Thymus (tissue), 11 donors: Measurements from ENCODE around the gene HDHD5. TPM values are rescaled to one million over a fixed set of nuclear protein-coding genes. Genes with fewer than 3 reads are reported as not detected.

Experiments used
- DNase-seq, 9 donors: peaks; one replicate each; pipeline ENCODE4 v3.0.0-alpha.2; 2013; ENCODE audit warnings: low spot score in 9 of 9, low read depth in 6 of 9, missing footprints in 1 of 9
- H3K27ac ChIP-seq, 2 donors: one replicate each; pipeline ENCODE4 v1.5.1; 2013; ENCODE audit warnings: control low read depth in 1 of 2, low read depth in 1 of 2, low read length in 1 of 2, mild to moderate bottlenecking in 1 of 2, moderate library complexity in 1 of 2
- H3K27me3 ChIP-seq, 2 donors: one replicate each; pipeline ENCODE4 v1.5.1; 2013; ENCODE audit warnings: low read length in 1 of 2; ENCODE audit not compliant: control insufficient read depth in 2 of 2, insufficient read depth in 1 of 2
- H3K36me3 ChIP-seq, 2 donors: one replicate each; pipeline ENCODE4 v1.5.1; 2013; ENCODE audit warnings: low read length in 1 of 2, mild to moderate bottlenecking in 1 of 2, moderate library complexity in 1 of 2; ENCODE audit not compliant: control insufficient read depth in 2 of 2, insufficient read depth in 2 of 2
- H3K4me1 ChIP-seq, 2 donors: one replicate each; pipeline ENCODE4 v1.5.1; 2013; ENCODE audit warnings: low read length in 2 of 2; ENCODE audit not compliant: control insufficient read depth in 2 of 2, insufficient read depth in 2 of 2
- H3K4me3 ChIP-seq, 2 donors: one replicate each; pipeline ENCODE4 v1.5.1; 2013; ENCODE audit warnings: low read length in 2 of 2, control low read depth in 1 of 2, mild to moderate bottlenecking in 1 of 2
- H3K9me3 ChIP-seq, 2 donors: one replicate each; pipeline ENCODE4 v1.5.1; 2013; ENCODE audit warnings: low read length in 1 of 2, mild to moderate bottlenecking in 1 of 2; ENCODE audit not compliant: control insufficient read depth in 2 of 2, insufficient read depth in 1 of 2
- WGBS: extraction: QIAGEN DNeasy Blood & Tissue Kit; methylation state at CpG from one replicate; pipeline ENCODE4 v1.1.7; 2013; 5-methylcytosine and 5-hydroxymethylcytosine counted together
- polyA plus RNA-seq: library from polyadenylated mRNA; stranded (reverse); fragments of 200-250 nt; gene quantifications from one replicate; pipeline ENCODE4 v1.2.3, GENCODE V29; 2013
- total RNA-seq: library from RNA; stranded (reverse); fragments of 120-200 nt; gene quantifications from one replicate; pipeline ENCODE4 v1.2.4, GENCODE V29; 2013
- donor health status: healthy.

The HDHD5 gene
- total and polyA plus RNA-seq, 2 donors: 30.7 to 31.3 TPM

DNA sequence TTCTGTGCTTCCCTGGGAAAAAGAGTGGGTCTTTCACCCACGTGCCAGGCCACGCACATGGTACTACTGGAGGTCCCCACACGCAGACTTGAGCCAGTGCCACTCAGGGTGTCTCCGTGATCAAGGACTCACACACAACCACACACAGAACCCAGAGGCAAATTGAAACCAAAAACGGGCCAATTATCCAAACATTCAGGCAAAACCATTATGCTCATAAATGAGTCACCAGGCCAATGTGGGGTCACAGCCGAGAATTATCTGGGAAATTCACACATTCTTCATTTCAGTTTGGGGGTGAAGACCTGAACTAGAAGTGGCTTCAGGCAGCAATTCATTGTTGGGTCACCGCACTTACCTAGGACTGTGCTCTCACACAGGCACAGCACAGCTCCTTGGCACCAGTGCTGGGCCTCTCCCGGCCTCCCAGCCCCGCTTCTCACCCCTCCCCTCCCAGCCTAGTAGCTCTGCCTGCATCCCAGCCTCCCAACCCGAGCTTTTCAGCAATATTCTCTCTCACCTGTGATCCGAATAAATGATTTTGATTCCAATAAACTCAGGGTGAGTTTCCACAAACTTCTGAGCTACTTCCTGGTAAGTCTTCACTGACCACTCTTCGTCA is 32.2 kb upstream of the HDHD5 start:
- Histone ChIP-seq H3K36me3 (peaks cover 38 to 43% of the 10 kb centered on the region in 2 donors), H3K4me3 (no peak overlapping the region), H3K9me3 (no peaks in the 10 kb centered on the region), H3K27ac (no peak overlapping the region), H3K27me3 (no peaks in the 10 kb centered on the region), H3K4me1 (no peaks in the 10 kb centered on the region)
- no peak for DNase-seq
- 96% methylated on average over 12 of the region's 12 CpGs for WGBS

DNA sequence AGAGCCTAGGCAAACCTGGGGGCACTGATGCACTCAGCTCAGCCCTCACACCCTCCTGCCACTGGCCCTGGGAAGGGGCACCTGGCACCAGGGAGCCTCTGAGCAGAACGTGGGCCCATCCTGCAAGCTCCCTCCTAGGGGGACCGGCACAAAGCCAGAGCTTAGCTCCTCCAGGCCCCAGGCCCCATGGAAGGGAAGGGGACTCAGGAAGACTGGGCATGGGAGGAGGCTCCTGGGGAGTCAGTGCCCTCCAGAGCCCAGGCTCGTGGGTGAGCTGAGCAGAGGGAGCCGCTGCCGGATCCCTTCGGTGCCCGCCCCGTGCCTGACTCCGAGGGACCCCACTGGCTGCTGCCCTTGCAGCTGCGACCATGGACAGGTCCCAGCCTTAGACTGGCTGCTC is 31.6 kb upstream of the HDHD5 start:
- WGBS: 97% methylated on average over 10 of the region's 10 CpGs
- H3K9me3 ChIP-seq: no peaks in the 10 kb centered on the region
- H3K4me1 ChIP-seq: no peaks in the 10 kb centered on the region
- no peak overlapping the region for H3K4me3 ChIP-seq
- no peak overlapping the region for H3K27ac ChIP-seq
- peaks cover 38 to 49% of the 10 kb centered on the region in 2 donors for H3K36me3 ChIP-seq
- no peak for DNase-seq
- no peaks in the 10 kb centered on the region for H3K27me3 ChIP-seq

DNA sequence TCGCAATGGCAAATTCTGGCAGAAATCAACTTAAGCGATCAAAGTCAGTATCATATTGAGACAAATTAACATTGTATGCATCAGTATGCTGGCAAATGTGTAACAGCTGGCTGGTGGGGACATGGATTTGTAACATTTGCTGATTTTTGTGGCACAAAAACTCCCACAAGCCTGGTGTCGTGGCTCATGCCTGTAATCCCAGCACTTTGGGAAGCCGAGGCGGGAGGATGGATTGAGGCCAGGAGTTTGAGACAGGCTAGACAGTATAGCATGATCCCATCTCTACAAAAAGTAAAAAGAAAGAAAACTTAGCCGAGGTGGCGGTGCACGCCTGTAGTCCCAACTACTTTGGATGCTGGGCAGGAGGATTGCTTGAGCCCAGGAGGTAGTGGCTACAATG is 17.6 kb upstream of the HDHD5 start:
- Histone ChIP-seq H3K27ac (no peak overlapping the region), H3K4me1 (peaks cover 0 to 7% of the 10 kb centered on the region in 2 donors), H3K4me3 (no peak overlapping the region), H3K36me3 (peaks cover 19% of the 10 kb centered on the region in 2 donors), H3K27me3 (no peaks in the 10 kb centered on the region), H3K9me3 (no peaks in the 10 kb centered on the region)
- DNase-seq: no peak
- 99% methylated on average over 8 of the region's 8 CpGs for WGBS

DNA sequence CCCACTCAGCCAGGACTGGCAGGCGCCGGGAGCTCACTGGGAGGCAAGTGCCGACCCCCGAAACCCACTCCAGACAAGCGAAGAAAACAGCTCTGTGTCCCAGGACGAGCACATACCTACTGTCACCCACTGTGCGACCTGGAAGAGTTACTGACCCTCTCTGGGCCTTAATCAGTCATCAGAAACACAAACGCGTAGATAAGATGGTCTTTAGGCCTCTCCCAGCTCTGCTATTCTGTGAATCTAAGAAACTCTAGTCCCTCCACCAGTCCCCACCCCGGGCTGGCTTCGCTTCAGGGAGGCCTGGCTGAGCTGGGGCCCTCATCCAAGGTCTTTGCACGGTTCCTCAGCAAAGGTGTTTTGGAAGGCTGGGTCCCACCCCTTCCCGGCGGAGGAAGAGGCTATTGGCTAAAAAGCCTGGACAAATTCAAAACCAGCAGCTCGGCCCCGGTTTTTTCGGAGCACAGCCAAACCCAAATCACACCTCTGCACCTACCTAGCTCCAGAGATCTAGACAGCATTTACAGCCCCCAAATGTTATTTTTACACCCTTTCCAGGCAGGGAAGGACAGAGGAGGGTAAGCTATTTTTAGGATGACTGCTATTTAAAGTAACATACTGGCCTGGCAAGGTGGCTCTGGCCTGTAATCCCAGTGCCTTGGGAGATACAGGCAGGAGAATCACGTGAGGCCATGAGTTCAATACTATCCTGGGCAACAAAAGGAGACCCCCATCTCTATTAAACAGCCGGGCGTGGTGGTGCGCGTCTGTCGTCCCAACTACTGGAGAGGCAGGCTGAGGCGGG is 13.2 kb upstream of the HDHD5 start:
- WGBS: 69% methylated on average over 24 of the region's 24 CpGs
- H3K4me1 ChIP-seq: peaks cover 2 to 7% of the 10 kb centered on the region in 2 donors
- H3K9me3 ChIP-seq: no peaks in the 10 kb centered on the region
- no peaks in the 10 kb centered on the region for H3K36me3 ChIP-seq
- peak in 3 of 9 donors; percentile 12 to 33 (median 15) for DNase-seq
- peak overlapping the region; percentile 46 to 86 for H3K4me3 ChIP-seq
- H3K27me3 ChIP-seq: peaks cover 0 to 6% of the 10 kb centered on the region in 2 donors
- peak overlapping the region in 1 of 2 donors; percentile 32 for H3K27ac ChIP-seq

DNA sequence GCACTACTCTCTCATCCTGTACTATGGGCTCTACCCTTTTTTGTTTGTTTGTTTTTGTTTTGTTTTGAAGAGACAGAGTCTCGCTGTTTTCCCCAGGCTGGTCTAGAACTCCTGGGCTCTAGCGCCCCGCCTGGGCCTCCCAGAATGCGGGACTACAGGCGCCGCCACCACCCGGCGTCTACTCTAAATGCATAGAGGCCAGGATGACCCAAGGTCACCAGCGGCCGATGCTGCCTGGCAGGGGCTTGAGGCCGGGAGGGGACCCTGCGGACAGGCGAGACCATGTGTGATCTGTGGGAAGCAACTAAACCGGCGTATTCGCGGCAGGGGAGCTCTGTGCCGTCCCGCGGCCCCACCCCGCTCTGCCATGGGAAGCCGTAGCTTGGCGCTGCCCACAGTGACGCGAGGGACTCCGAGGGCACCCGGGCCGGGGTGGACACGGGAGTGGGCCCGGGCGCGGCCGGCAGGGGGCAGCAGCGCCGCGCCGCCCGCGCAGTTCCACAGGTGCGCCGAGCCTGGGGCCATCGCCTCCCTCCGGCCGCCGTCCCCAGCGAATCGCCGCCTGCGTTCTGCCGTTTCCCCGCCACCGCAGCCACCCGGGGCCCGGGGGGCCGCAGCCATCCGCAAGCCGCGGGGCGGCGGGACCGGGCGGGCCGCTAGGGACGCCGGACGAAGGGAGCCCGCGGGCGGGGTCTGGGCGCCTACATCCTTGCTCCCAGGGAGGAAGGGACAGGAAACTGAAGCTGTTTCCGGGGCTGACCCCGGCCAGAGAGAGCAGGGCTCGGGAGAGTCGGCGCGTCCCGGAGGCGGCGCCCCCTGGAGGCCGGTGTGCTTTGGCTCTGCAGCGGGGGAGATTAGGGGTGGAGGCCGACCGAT is 12.3 kb upstream of the HDHD5 start:
- 1% methylated on average over 83 of the region's 83 CpGs for WGBS
- no peaks in the 10 kb centered on the region for H3K36me3 ChIP-seq
- DNase-seq: peak; percentile 22 to 86 (median 66)
- H3K4me1 ChIP-seq: peaks cover 2 to 7% of the 10 kb centered on the region in 2 donors
- peak overlapping the region; percentile 67 to 86 for H3K4me3 ChIP-seq
- H3K27ac ChIP-seq: peak overlapping the region; percentile 51 to 74
- no peaks in the 10 kb centered on the region for H3K9me3 ChIP-seq
- peaks cover 0 to 6% of the 10 kb centered on the region in 2 donors for H3K27me3 ChIP-seq

DNA sequence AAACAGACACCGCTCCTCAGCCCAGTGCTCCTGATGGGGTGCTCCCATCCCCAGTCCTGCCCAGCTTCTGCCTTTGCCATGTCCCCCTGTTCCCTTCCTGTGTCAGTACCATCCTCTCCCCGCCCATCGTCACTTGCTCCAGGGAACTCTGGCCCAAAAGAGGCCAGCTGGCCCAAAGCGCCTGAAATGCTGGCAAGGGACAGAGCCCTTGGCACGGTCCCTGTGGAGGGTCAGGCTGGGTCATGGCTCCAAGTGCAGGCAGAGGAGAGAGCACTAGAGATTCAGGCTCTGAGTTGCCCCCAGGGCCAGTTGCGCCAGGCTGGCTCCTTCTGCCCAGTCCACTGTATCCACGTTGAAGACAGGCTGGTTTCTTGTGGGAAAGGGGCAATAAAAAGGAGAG is 8.4 kb upstream of the HDHD5 start:
- H3K27me3 ChIP-seq: peaks cover 0 to 6% of the 10 kb centered on the region in 2 donors
- H3K9me3 ChIP-seq: no peaks in the 10 kb centered on the region
- no peaks in the 10 kb centered on the region for H3K36me3 ChIP-seq
- H3K27ac ChIP-seq: no peak overlapping the region
- H3K4me1 ChIP-seq: peaks cover 2 to 7% of the 10 kb centered on the region in 2 donors
- DNase-seq: no peak
- H3K4me3 ChIP-seq: no peak overlapping the region
- 87% methylated on average over 7 of the region's 7 CpGs for WGBS

DNA sequence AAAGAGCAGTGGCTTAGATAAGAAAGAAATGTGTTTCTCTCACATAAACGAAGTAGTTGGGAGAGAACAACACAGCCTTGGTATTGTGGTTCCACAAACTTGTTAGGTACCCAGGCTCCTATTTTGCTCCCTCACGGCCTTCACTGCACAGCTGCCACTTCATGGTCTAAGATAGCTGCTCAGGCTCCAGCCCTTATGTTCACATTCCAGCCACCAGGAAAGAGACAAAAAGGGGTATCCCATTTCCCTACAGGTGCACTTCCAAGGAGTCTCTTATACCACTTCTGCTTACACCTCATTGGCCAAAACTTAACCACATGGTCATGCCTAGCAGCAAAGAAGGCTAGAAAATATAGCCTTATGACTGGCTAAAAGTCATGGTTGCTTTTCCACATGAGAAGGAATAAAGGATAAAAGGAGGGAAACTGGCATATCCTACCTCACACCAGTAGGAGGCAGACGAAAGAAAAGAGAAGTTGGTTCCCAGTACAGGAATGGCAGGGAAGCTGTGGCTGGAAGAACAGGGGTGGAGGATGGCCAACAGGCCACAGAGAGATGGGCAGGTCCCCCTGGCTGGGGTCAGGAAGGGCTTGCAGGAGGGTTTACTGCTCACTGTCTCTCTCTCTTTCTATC is 5.4 kb upstream of the HDHD5 start:
- Histone ChIP-seq H3K4me3 (no peak overlapping the region), H3K27ac (no peak overlapping the region), H3K36me3 (no peaks in the 10 kb centered on the region), H3K9me3 (no peaks in the 10 kb centered on the region), H3K4me1 (peaks cover 0 to 6% of the 10 kb centered on the region in 2 donors), H3K27me3 (peaks cover 0 to 6% of the 10 kb centered on the region in 2 donors)
- 93% methylated on average over 3 of the region's 3 CpGs for WGBS
- no peak for DNase-seq

DNA sequence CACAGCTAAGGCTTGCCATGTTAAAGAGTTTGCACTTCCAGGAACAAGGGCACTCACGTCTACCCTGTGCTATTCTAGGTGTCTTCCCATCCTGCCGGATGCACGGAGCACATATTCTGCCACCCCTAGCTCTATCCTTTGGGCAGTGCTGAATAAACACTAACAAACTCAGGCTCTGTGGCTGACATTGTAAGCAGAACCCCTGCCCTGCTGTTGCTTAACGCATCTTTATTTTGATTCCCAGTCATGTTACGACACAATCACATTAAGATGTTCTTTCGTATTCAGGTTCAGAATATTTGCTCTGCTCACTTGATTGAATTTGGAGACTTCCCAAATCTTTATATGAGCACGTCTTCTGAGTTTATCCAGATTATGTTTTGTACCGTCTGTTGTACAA is 3.7 kb upstream of the HDHD5 start:
- no peak overlapping the region for H3K27ac ChIP-seq
- 97% methylated on average over 8 of the region's 8 CpGs for WGBS
- no peaks in the 10 kb centered on the region for H3K9me3 ChIP-seq
- H3K27me3 ChIP-seq: peaks cover 0 to 3% of the 10 kb centered on the region in 2 donors
- DNase-seq: no peak
- H3K36me3 ChIP-seq: no peaks in the 10 kb centered on the region
- no peak overlapping the region for H3K4me3 ChIP-seq
- H3K4me1 ChIP-seq: peaks cover 2 to 13% of the 10 kb centered on the region in 2 donors
